ENCODE measurements around the gene CHRNA4.

CHRNA4 gene

DNA sequence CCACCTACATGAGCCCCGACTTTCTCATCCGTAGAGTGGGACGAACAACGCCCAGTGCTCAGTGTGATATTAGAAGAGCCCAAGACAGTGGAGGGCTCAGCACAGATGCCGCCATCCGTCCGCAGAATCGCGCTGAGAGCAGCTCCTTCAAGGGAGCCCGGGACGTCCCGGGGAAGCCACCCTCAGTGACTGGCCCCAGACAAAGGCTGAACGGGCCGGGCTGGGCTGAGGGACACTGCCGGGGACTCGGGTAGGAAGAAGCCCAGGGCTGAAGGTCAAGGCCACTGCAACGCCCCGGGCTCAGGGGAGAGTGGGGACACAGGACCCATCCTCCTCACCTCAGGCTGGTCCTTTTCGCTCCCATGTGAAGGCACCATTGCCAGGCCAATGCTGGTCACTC is 12.8 kb upstream of the CHRNA4 start:
- DNase-seq (no peak), ATAC-seq (ENCODE audit: insufficient read depth, low read depth) (no peak)
- TF ChIP-seq EZH2 (IDR thresholded peaks at IDR 0.05; ENCODE audit: borderline replicate concordance, low read depth, low read length, severe bottlenecking) = no peak
- TF ChIP-seq, protein P1, sequence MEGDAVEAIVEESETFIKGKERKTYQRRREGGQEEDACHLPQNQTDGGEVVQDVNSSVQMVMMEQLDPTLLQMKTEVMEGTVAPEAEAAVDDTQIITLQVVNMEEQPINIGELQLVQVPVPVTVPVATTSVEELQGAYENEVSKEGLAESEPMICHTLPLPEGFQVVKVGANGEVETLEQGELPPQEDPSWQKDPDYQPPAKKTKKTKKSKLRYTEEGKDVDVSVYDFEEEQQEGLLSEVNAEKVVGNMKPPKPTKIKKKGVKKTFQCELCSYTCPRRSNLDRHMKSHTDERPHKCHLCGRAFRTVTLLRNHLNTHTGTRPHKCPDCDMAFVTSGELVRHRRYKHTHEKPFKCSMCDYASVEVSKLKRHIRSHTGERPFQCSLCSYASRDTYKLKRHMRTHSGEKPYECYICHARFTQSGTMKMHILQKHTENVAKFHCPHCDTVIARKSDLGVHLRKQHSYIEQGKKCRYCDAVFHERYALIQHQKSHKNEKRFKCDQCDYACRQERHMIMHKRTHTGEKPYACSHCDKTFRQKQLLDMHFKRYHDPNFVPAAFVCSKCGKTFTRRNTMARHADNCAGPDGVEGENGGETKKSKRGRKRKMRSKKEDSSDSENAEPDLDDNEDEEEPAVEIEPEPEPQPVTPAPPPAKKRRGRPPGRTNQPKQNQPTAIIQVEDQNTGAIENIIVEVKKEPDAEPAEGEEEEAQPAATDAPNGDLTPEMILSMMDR (IDR thresholded peaks at IDR 0.05; ENCODE audit: borderline replicate concordance, extremely low read depth, low read length, poor library complexity, severe bottlenecking) = no peak
- no peaks in the 10 kb centered on the region for H3K9me3 ChIP-seq (ENCODE audit: insufficient read depth, low read length, severe bottlenecking)
- no peak overlapping the region for H3K27ac ChIP-seq (ENCODE audit: low read length)
- peaks cover 14% of the 10 kb centered on the region for H3K27me3 ChIP-seq (ENCODE audit: insufficient read depth, low read length, poor library complexity)
- H2AFZ ChIP-seq (ENCODE audit: low read depth, low read length) = no peak overlapping the region
- H4K20me1 ChIP-seq (ENCODE audit: insufficient read depth, low read length) = peaks cover 30% of the 10 kb centered on the region
- no peak overlapping the region for H3K4me2 ChIP-seq (ENCODE audit: insufficient read depth, low read length)
- H3K4me3 ChIP-seq (ENCODE audit: low read depth in 1 of 2, low read length in 2 of 2) = no peak overlapping the region
- H3K36me3 ChIP-seq (ENCODE audit: insufficient read depth, low read length) = no peaks in the 10 kb centered on the region
- no peaks in the 10 kb centered on the region for H3K79me2 ChIP-seq (ENCODE audit: insufficient read depth, low read length)
- no peak overlapping the region for H3K9ac ChIP-seq (ENCODE audit: low read depth, low read length)
- H3K4me1 ChIP-seq (ENCODE audit: insufficient read depth, low read length) = no peaks in the 10 kb centered on the region

DNA sequence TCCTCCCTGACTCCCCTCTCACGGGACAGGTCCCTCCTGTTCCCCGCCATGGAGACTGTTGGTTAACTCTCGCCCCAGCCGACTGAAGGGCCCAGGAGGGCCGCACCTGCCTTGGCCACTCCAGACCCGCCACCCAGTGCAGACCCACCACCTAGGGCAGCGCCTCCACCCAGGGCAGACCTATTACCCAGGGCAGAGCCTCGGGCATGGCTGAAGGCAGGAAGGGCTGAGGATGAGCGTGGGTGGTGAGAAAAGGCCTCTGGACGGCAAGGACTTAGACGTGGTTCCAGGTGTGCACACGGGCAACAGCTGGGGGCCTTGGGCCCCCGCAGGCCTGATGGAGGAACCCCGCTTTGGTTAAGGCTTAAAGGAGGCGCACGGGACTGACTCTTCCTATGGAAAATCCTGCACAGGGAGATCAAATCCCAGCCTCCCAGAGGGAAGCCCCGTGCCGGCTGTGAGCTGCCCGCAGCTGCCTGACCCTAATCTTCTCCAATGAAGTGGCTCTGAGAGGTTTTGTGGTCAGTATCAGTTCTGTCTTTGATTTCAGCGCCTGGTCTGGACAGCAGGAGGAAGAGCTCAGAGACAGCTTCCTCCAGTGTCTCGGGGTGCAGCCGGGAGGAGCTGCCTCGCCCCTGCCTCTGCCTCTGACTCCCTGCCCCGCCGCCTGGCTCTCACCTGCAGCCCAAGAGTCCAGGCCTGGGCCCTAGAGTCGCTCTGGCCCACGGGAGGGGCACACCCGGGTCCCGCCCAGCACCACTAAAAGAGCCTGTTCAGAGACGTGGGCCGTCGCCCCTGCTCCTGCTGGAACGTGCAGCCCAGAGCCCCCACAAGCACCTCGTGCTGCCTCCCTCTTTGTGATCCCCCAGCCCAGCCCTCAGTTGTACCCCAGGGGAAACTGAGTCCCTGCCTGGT is 12.1 kb upstream of the CHRNA4 start:
- TF ChIP-seq, protein P1 (IDR thresholded peaks at IDR 0.05; ENCODE audit: borderline replicate concordance, extremely low read depth, low read length, poor library complexity, severe bottlenecking) = no peak
- no peak overlapping the region for H3K9ac ChIP-seq (ENCODE audit: low read depth, low read length)
- ATAC-seq (ENCODE audit: insufficient read depth, low read depth) (no peak), DNase-seq (no peak)
- peaks cover 14% of the 10 kb centered on the region for H3K27me3 ChIP-seq (ENCODE audit: insufficient read depth, low read length, poor library complexity)
- H3K79me2 ChIP-seq (ENCODE audit: insufficient read depth, low read length) = no peaks in the 10 kb centered on the region
- no peaks in the 10 kb centered on the region for H3K4me1 ChIP-seq (ENCODE audit: insufficient read depth, low read length)
- no peak overlapping the region for H3K4me3 ChIP-seq (ENCODE audit: low read depth in 1 of 2, low read length in 2 of 2)
- H4K20me1 ChIP-seq (ENCODE audit: insufficient read depth, low read length) = peaks cover 26% of the 10 kb centered on the region
- H2AFZ ChIP-seq (ENCODE audit: low read depth, low read length) = no peak overlapping the region
- no peak overlapping the region for H3K4me2 ChIP-seq (ENCODE audit: insufficient read depth, low read length)
- no peak overlapping the region for H3K27ac ChIP-seq (ENCODE audit: low read length)
- no peaks in the 10 kb centered on the region for H3K36me3 ChIP-seq (ENCODE audit: insufficient read depth, low read length)
- no peaks in the 10 kb centered on the region for H3K9me3 ChIP-seq (ENCODE audit: insufficient read depth, low read length, severe bottlenecking)

- no peak overlapping the region for H3K27ac ChIP-seq (ENCODE audit: low read length)
- H3K9ac ChIP-seq (ENCODE audit: low read depth, low read length) = no peak overlapping the region
- DNase-seq = no peak
- no peak overlapping the region for H3K4me3 ChIP-seq (ENCODE audit: low read depth in 1 of 2, low read length in 2 of 2)
- H3K9me3 ChIP-seq (ENCODE audit: insufficient read depth, low read length, severe bottlenecking) = no peaks in the 10 kb centered on the region
- no peaks in the 10 kb centered on the region for H3K36me3 ChIP-seq (ENCODE audit: insufficient read depth, low read length)
- TF ChIP-seq, protein P1 (IDR thresholded peaks at IDR 0.05; ENCODE audit: borderline replicate concordance, extremely low read depth, low read length, poor library complexity, severe bottlenecking) = no peak
- no peak for TF ChIP-seq EZH2 (IDR thresholded peaks at IDR 0.05; ENCODE audit: borderline replicate concordance, low read depth, low read length, severe bottlenecking)
- no peaks in the 10 kb centered on the region for H3K79me2 ChIP-seq (ENCODE audit: insufficient read depth, low read length)
- peaks cover 26% of the 10 kb centered on the region for H4K20me1 ChIP-seq (ENCODE audit: insufficient read depth, low read length)
- no peak overlapping the region for H2AFZ ChIP-seq (ENCODE audit: low read depth, low read length)
- no peak overlapping the region for H3K4me2 ChIP-seq (ENCODE audit: insufficient read depth, low read length)
- H3K4me1 ChIP-seq (ENCODE audit: insufficient read depth, low read length) = no peaks in the 10 kb centered on the region
- ATAC-seq (ENCODE audit: insufficient read depth, low read depth) = no peak
- H3K27me3 ChIP-seq (ENCODE audit: insufficient read depth, low read length, poor library complexity) = peaks cover 11% of the 10 kb centered on the region
Measured at GRCh38 chr20:63371291-63371865, 10.2 kb upstream of the CHRNA4 start.
